Measurements from ENCODE around the gene FBXO33.
A peak's percentile ranks its signal among the peaks of the same experiment; 100 is the strongest.

The FBXO33 gene

GRCh38 chr14:39432179-39432618, at the start of gene FBXO33:
Gene FBXO33, minus strand, starts transcription at chr14:39432433. Its CDS starts 271 bp downstream, at chr14:39432162.
- peak; percentile 94 for DNase-seq (ENCODE audit: low spot score)

GRCh38 chr14:39474416-39474911, 42.2 kb upstream of the FBXO33 start:
- no peak for DNase-seq (ENCODE audit: low spot score)

- DNase-seq (ENCODE audit: low spot score) = no peak
Observed at GRCh38 chr14:39472078-39472477, 39.8 kb upstream of the FBXO33 start.

- DNase-seq (ENCODE audit: low spot score) = no peak
Observed at GRCh38 chr14:39469094-39469710, 37.0 kb upstream of the FBXO33 start.

GRCh38 chr14:39467889-39468524, 35.8 kb upstream of the FBXO33 start:
- no peak for DNase-seq (ENCODE audit: low spot score)

GRCh38 chr14:39459795-39460478, 27.7 kb upstream of the FBXO33 start:
- no peak for DNase-seq (ENCODE audit: low spot score)

- no peak for DNase-seq (ENCODE audit: low spot score)
Observed at GRCh38 chr14:39456702-39457250, 24.5 kb upstream of the FBXO33 start.

GRCh38 chr14:39454906-39455539, 22.8 kb upstream of the FBXO33 start:
- no peak for DNase-seq (ENCODE audit: low spot score)

- DNase-seq (ENCODE audit: low spot score) = no peak
Observed at GRCh38 chr14:39452680-39453079, 20.4 kb upstream of the FBXO33 start.

- DNase-seq (ENCODE audit: low spot score) = no peak
Observed at GRCh38 chr14:39451811-39452210, 19.6 kb upstream of the FBXO33 start.

GRCh38 chr14:39447175-39447661, 15.0 kb upstream of the FBXO33 start:
- DNase-seq (ENCODE audit: low spot score) = no peak

GRCh38 chr14:39446131-39446744, 14.0 kb upstream of the FBXO33 start:
- no peak for DNase-seq (ENCODE audit: low spot score)

- no peak for DNase-seq (ENCODE audit: low spot score)
Observed at GRCh38 chr14:39442293-39442692, 10.1 kb upstream of the FBXO33 start.

- no peak for DNase-seq (ENCODE audit: low spot score)
Observed at GRCh38 chr14:39441805-39442204, 9.6 kb upstream of the FBXO33 start.

GRCh38 chr14:39440975-39441374, 8.7 kb upstream of the FBXO33 start:
- DNase-seq (ENCODE audit: low spot score) = no peak

GRCh38 chr14:39435241-39435640, 3.0 kb upstream of the FBXO33 start:
- DNase-seq (ENCODE audit: low spot score) = no peak

- no peak for DNase-seq (ENCODE audit: low spot score)
Observed at GRCh38 chr14:39434401-39434800, 2.2 kb upstream of the FBXO33 start.

- DNase-seq (ENCODE audit: low spot score) = no peak
Observed at GRCh38 chr14:39433452-39433813, 1.2 kb upstream of the FBXO33 start.

- peak; percentile 67 for DNase-seq (ENCODE audit: low spot score)
Observed at GRCh38 chr14:39432619-39433451, 602 bp upstream of the FBXO33 start.

- peak; percentile 55 for DNase-seq (ENCODE audit: low spot score)
Observed at GRCh38 chr14:39431416-39432178, 636 bp downstream of the FBXO33 start.

Measured in hepatic stellate cell (primary cell).